Measurements from ENCODE around the gene MBNL2. TPM values are rescaled to one million over a fixed set of nuclear protein-coding genes. Genes with fewer than 3 reads are reported as not detected.

Gene MBNL2, protein sequence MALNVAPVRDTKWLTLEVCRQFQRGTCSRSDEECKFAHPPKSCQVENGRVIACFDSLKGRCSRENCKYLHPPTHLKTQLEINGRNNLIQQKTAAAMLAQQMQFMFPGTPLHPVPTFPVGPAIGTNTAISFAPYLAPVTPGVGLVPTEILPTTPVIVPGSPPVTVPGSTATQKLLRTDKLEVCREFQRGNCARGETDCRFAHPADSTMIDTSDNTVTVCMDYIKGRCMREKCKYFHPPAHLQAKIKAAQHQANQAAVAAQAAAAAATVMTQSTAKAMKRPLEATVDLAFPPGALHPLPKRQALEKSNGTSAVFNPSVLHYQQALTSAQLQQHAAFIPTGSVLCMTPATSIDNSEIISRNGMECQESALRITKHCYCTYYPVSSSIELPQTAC
- 10 to 100 TPM; 23.4 to 24.6 TPM for total RNA-seq

- ChIA-PET CTCF (interaction anchor here (0.7 to 6.9 kb wide), 11 partner anchors 10 to 137 kb away, joined by 3 to 91 read pairs (median 5); no protein-coding TSS in a partner anchor), POLR2A (interaction anchor here (1.2 to 5.8 kb wide), 7 partner anchors 10 to 212 kb away, joined by 3 to 56 read pairs (median 5); partner anchors contain the start of gene RAP2A)
- H3K4me3 Mint-ChIP-seq = peak within 1 kb of the TSS; percentile 81
- H3K27me3 Mint-ChIP-seq = no peaks in the 10 kb centered on the region
- H3K4me1 Mint-ChIP-seq (ENCODE audit: low read depth) = peaks cover 31% of the 10 kb centered on the region
- H3K9me3 Mint-ChIP-seq = no peaks in the 10 kb centered on the region
- peak; percentile 93 for DNase-seq
- H3K27ac Mint-ChIP-seq = peak within 1 kb of the TSS; percentile 91
- no peaks in the 10 kb centered on the region for H3K36me3 Mint-ChIP-seq
- intact Hi-C loops (cut with micrococcal nuclease) = loop anchor here (1.0 to 10.0 kb wide), 7 partner anchors 12 to 1547 kb away; partner anchors contain the start of gene DNAJC3
Measured at GRCh38 chr13:97221989-97222700, at the start of gene MBNL2. MBNL2 (plus strand) TSS chr13:97222333; CDS start chr13:97276236, 53,903 bp downstream.

DNA sequence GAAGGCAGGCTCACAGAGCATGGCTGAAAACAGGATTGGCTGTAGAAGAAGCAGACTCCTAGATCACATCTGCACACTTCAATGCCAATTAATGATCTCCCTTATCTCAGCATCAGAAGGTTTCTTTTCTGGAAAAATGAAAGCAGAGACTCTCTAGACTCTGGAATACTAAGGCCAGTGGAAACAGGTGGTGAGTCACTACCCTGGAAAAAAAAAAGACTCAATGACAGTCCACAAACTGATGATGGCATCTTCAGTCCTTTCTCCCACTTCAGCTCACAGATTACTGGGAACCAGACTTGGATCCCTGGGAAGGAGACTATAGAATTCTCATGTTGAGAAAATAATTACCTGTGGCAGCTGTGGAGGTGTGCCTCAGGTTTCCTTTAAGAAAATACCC, 47.5 kb upstream of the MBNL2 start:
- ChIA-PET CTCF (interaction anchor here (1.3 kb wide), 1 partner anchor 65 kb away, joined by 4 read pairs; no protein-coding TSS in a partner anchor), POLR2A (no interaction called here)
- intact Hi-C loops (cut with micrococcal nuclease) = no loop called here

GRCh38 chr13:97175041-97175440, 47.1 kb upstream of the MBNL2 start:
- ChIA-PET CTCF (no interaction called here), POLR2A (no interaction called here)
- no peaks in the 10 kb centered on the region for H3K4me1 Mint-ChIP-seq (ENCODE audit: low read depth)
- peaks cover 6% of the 10 kb centered on the region for H3K9me3 Mint-ChIP-seq
- DNase-seq = no peak
- H3K4me3 Mint-ChIP-seq = no peak overlapping the region
- peaks cover 5% of the 10 kb centered on the region for H3K27me3 Mint-ChIP-seq
- intact Hi-C loops (cut with micrococcal nuclease) = no loop called here
- H3K36me3 Mint-ChIP-seq = no peaks in the 10 kb centered on the region
- no peak overlapping the region for H3K27ac Mint-ChIP-seq

More for the DNA sequence above, 47.5 kb upstream of the MBNL2 start:
- no peak for DNase-seq
- no peak overlapping the region for H3K4me3 Mint-ChIP-seq
- H3K4me1 Mint-ChIP-seq (ENCODE audit: low read depth) = no peaks in the 10 kb centered on the region
- no peaks in the 10 kb centered on the region for H3K36me3 Mint-ChIP-seq
- peaks cover 6% of the 10 kb centered on the region for H3K9me3 Mint-ChIP-seq
- no peak overlapping the region for H3K27ac Mint-ChIP-seq
- H3K27me3 Mint-ChIP-seq = peaks cover 5% of the 10 kb centered on the region

DNA sequence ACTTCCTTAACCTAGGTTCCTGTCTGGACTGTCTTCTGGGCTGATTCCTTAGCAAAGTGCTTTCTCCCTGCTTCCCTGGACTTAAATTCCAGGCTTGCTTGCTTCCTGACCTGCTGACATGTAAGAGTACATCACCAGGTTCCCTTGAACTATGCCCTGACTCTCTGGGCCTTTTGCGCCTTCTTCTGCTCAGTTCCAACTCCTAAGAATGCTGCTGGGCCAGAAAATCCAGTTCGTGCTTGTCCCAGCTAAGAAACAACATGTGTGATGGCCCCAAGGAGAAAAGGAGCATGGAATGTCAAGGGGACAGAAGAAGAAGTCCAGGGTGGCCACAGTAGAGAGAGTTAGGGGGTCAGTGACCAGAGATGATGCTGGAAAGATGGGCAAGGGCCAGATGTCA, 42.6 kb upstream of the MBNL2 start:
- intact Hi-C loops (cut with micrococcal nuclease) = no loop called here
- H3K27ac Mint-ChIP-seq = no peak overlapping the region

GRCh38 chr13:97182111-97182890, 39.8 kb upstream of the MBNL2 start:
- CTCF ChIA-PET = interaction anchor here (1.0 kb wide), 1 partner anchor 73 kb away, joined by 3 read pairs; no protein-coding TSS in a partner anchor
- H3K27ac Mint-ChIP-seq = no peak overlapping the region
- POLR2A ChIA-PET = no interaction called here
- H3K4me1 Mint-ChIP-seq (ENCODE audit: low read depth) = no peaks in the 10 kb centered on the region
- no peak for DNase-seq
- peaks cover 4% of the 10 kb centered on the region for H3K27me3 Mint-ChIP-seq
- H3K4me3 Mint-ChIP-seq = no peak overlapping the region
- intact Hi-C loops (cut with micrococcal nuclease) = no loop called here
- H3K36me3 Mint-ChIP-seq = no peaks in the 10 kb centered on the region
- H3K9me3 Mint-ChIP-seq = no peaks in the 10 kb centered on the region

More for the DNA sequence above, 42.6 kb upstream of the MBNL2 start:
- no peaks in the 10 kb centered on the region for H3K4me1 Mint-ChIP-seq (ENCODE audit: low read depth)
- CTCF ChIA-PET = no interaction called here
- peaks cover 6% of the 10 kb centered on the region for H3K9me3 Mint-ChIP-seq
- no peak overlapping the region for H3K4me3 Mint-ChIP-seq
- peaks cover 3% of the 10 kb centered on the region for H3K27me3 Mint-ChIP-seq
- POLR2A ChIA-PET = no interaction called here
- no peaks in the 10 kb centered on the region for H3K36me3 Mint-ChIP-seq
- no peak for DNase-seq

GRCh38 chr13:97185291-97185690, 36.8 kb upstream of the MBNL2 start:
- intact Hi-C loops (cut with micrococcal nuclease) = no loop called here
- CTCF ChIA-PET = no interaction called here
- Mint-ChIP-seq H3K36me3 (no peaks in the 10 kb centered on the region), H3K4me3 (no peak overlapping the region), H3K4me1 (ENCODE audit: low read depth) (peaks cover 5% of the 10 kb centered on the region), H3K27me3 (peaks cover 4% of the 10 kb centered on the region), H3K27ac (no peak overlapping the region), H3K9me3 (no peaks in the 10 kb centered on the region)
- DNase-seq = no peak
- POLR2A ChIA-PET = no interaction called here

GRCh38 chr13:97185751-97186150, 36.4 kb upstream of the MBNL2 start:
- intact Hi-C loops (cut with micrococcal nuclease) = no loop called here
- CTCF ChIA-PET = no interaction called here
- H3K27me3 Mint-ChIP-seq = peaks cover 4% of the 10 kb centered on the region
- peaks cover 5% of the 10 kb centered on the region for H3K4me1 Mint-ChIP-seq (ENCODE audit: low read depth)
- no peak for DNase-seq
- H3K36me3 Mint-ChIP-seq = no peaks in the 10 kb centered on the region
- POLR2A ChIA-PET = no interaction called here
- H3K4me3 Mint-ChIP-seq = no peak overlapping the region
- no peaks in the 10 kb centered on the region for H3K9me3 Mint-ChIP-seq
- no peak overlapping the region for H3K27ac Mint-ChIP-seq

DNA sequence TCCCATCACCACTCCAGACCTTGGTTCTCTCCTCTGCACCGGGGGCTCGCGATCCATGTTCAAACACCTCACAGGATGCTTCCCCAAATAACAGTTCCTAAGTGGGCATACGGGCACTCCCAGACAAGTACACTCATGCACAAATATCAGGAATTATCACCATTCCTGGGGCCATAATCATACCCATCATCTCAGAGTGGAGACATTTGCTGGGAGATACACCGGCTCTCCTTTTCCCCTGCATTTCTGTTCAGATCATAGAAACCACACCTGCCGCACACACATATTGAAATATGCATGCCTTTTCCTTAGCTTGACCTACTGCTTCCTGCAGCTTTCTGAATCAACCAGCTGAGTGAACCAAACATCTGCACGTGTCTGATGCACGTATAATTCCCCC, 33.9 kb upstream of the MBNL2 start:
- peaks cover 5% of the 10 kb centered on the region for H3K4me1 Mint-ChIP-seq (ENCODE audit: low read depth)
- no peak for DNase-seq
- peaks cover 4% of the 10 kb centered on the region for H3K27me3 Mint-ChIP-seq
- POLR2A ChIA-PET = no interaction called here
- CTCF ChIA-PET = no interaction called here
- H3K9me3 Mint-ChIP-seq = no peaks in the 10 kb centered on the region
- H3K36me3 Mint-ChIP-seq = no peaks in the 10 kb centered on the region
- no peak overlapping the region for H3K4me3 Mint-ChIP-seq
- no peak overlapping the region for H3K27ac Mint-ChIP-seq
- intact Hi-C loops (cut with micrococcal nuclease) = no loop called here

GRCh38 chr13:97189928-97190327, 32.2 kb upstream of the MBNL2 start:
- DNase-seq = no peak
- Mint-ChIP-seq H3K36me3 (no peaks in the 10 kb centered on the region), H3K27ac (no peak overlapping the region), H3K27me3 (peaks cover 2% of the 10 kb centered on the region), H3K4me3 (no peak overlapping the region), H3K9me3 (no peaks in the 10 kb centered on the region), H3K4me1 (ENCODE audit: low read depth) (peaks cover 5% of the 10 kb centered on the region)
- ChIA-PET CTCF (no interaction called here), POLR2A (no interaction called here)
- intact Hi-C loops (cut with micrococcal nuclease) = no loop called here

DNA sequence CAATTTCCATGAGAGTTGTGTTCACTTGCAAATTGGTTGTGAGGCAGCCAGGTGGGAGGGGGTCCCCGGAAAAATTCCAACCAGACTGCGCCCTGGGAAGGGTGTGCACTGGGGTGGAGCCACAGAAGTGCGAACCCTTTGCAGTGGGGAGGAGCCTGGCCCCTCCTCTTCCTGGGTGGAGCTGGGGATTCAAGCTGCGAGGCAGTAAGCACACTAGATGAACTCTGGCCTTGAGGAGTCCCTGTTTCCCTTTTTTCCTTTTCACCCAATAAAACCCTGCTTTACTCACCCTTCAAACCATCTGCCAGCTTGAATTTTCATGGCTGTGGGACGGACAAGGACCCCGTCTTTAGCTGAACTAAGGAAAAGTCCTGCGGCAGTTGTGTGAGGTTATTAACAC, 31.0 kb upstream of the MBNL2 start:
- H3K27ac Mint-ChIP-seq = no peak overlapping the region
- ChIA-PET POLR2A (interaction anchor here (1.2 kb wide), 1 partner anchor 66 kb away, joined by 3 read pairs; no protein-coding TSS in a partner anchor), CTCF (interaction anchor here (1.8 to 2.2 kb wide), 2 partner anchors 82 to 153 kb away, joined by 5 to 17 read pairs; no protein-coding TSS in a partner anchor)
- H3K27me3 Mint-ChIP-seq = no peaks in the 10 kb centered on the region
- peaks cover 5% of the 10 kb centered on the region for H3K4me1 Mint-ChIP-seq (ENCODE audit: low read depth)
- H3K4me3 Mint-ChIP-seq = no peak overlapping the region
- no peaks in the 10 kb centered on the region for H3K36me3 Mint-ChIP-seq
- intact Hi-C loops (cut with micrococcal nuclease) = no loop called here
- no peak for DNase-seq
- H3K9me3 Mint-ChIP-seq = no peaks in the 10 kb centered on the region

DNA sequence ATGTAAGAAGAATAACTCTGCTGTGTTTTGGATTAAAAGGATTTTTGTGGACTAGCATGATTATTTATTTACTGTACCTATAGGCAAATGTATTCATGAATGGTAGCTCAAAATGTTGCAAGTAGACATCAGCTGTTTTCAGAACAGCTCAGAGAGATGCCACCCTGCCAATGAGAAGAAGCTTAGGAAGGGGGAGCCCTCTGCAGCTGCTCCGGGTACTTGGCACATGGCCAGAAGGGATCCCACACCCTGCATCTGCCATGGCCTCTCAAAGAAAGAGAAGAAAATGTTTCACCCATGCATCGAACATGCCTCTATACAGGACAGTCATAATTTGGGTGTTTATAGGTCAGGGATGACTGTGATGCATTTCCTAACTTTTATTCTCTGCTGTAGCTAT, 30.5 kb upstream of the MBNL2 start:
- intact Hi-C loops (cut with micrococcal nuclease) = no loop called here
- Mint-ChIP-seq H3K4me1 (ENCODE audit: low read depth) (peaks cover 5% of the 10 kb centered on the region), H3K27me3 (no peaks in the 10 kb centered on the region), H3K9me3 (no peaks in the 10 kb centered on the region), H3K4me3 (no peak overlapping the region), H3K27ac (no peak overlapping the region), H3K36me3 (no peaks in the 10 kb centered on the region)
- CTCF ChIA-PET = interaction anchor here (1.8 to 2.2 kb wide), 2 partner anchors 82 to 153 kb away, joined by 5 to 17 read pairs; no protein-coding TSS in a partner anchor
- POLR2A ChIA-PET = interaction anchor here (1.2 kb wide), 1 partner anchor 66 kb away, joined by 3 read pairs; no protein-coding TSS in a partner anchor
- DNase-seq = peak; percentile 16

- ChIA-PET POLR2A (no interaction called here), CTCF (interaction anchor here (1.8 to 2.2 kb wide), 2 partner anchors 83 to 152 kb away, joined by 5 to 17 read pairs; no protein-coding TSS in a partner anchor)
- Mint-ChIP-seq H3K9me3 (no peaks in the 10 kb centered on the region), H3K36me3 (no peaks in the 10 kb centered on the region), H3K27me3 (no peaks in the 10 kb centered on the region), H3K4me3 (no peak overlapping the region), H3K27ac (no peak overlapping the region), H3K4me1 (ENCODE audit: low read depth) (peaks cover 5% of the 10 kb centered on the region)
- intact Hi-C loops (cut with micrococcal nuclease) = no loop called here
- DNase-seq = no peak
Measured at GRCh38 chr13:97192166-97192565, 30.0 kb upstream of the MBNL2 start.

All from activated CD4-positive, alpha-beta memory T cell treated with anti-CD3 and anti-CD28 coated beads for 36 hours (primary cell).